ELR (cell line): ENCODE measurements around the gene POLA2.
"Not testable (repeated sequence)": the region's sequence is repeated elsewhere in the genome, so short reads cannot be mapped to it uniquely, and the experiment has no call there.

Source experiments
- DNase-seq: peaks from one replicate; pipeline ENCODE4 v3.0.0-alpha.2; 2015; ENCODE audit warnings: low read depth

The POLA2 gene

GRCh38 chr11:65261591-65262380, at the start of gene POLA2:
POLA2 (plus strand) TSS chr11:65261962; CDS start chr11:65262293, 331 bp downstream.
- peak; percentile 96 for DNase-seq

- DNase-seq, result no peak
Measured at GRCh38 chr11:65212226-65212801, 49.4 kb upstream of the POLA2 start.

- peak; percentile 16 for DNase-seq
Measured at GRCh38 chr11:65213322-65214211, 48.2 kb upstream of the POLA2 start.

GRCh38 chr11:65214212-65214845, 47.4 kb upstream of the POLA2 start:
- DNase-seq, result no peak

- DNase-seq, result no peak
Measured at GRCh38 chr11:65215441-65216076, 46.2 kb upstream of the POLA2 start.

- peak; percentile 17 for DNase-seq
Measured at GRCh38 chr11:65216830-65217229, 44.9 kb upstream of the POLA2 start.

- DNase-seq, result no peak
Measured at GRCh38 chr11:65217441-65218423, 44.0 kb upstream of the POLA2 start.

- no peak for DNase-seq
Measured at GRCh38 chr11:65218446-65218845, 43.3 kb upstream of the POLA2 start.

GRCh38 chr11:65219930-65220213, 41.9 kb upstream of the POLA2 start:
- peak; percentile 51 for DNase-seq

GRCh38 chr11:65221026-65221425, 40.7 kb upstream of the POLA2 start:
- no peak for DNase-seq

- DNase-seq, result no peak
Measured at GRCh38 chr11:65223011-65223410, 38.8 kb upstream of the POLA2 start.

GRCh38 chr11:65224930-65225278, 36.9 kb upstream of the POLA2 start:
- peak; percentile 75 for DNase-seq

- DNase-seq, result peak; percentile 61
Measured at GRCh38 chr11:65225279-65226102, 36.3 kb upstream of the POLA2 start.

GRCh38 chr11:65226103-65226442, 35.7 kb upstream of the POLA2 start:
- no peak for DNase-seq

- DNase-seq, result no peak
Measured at GRCh38 chr11:65227879-65228278, 33.9 kb upstream of the POLA2 start.

- no peak for DNase-seq
Measured at GRCh38 chr11:65236194-65237059, 25.3 kb upstream of the POLA2 start.

GRCh38 chr11:65238302-65238701, 23.5 kb upstream of the POLA2 start:
- not testable (repeated sequence) for DNase-seq

- DNase-seq, result no peak
Measured at GRCh38 chr11:65241134-65241533, 20.6 kb upstream of the POLA2 start.

GRCh38 chr11:65241692-65242091, 20.1 kb upstream of the POLA2 start:
- no peak for DNase-seq
